ENCODE measurements around the gene PIK3CB.
"Not testable (repeated sequence)": the region's sequence is repeated elsewhere in the genome, so short reads cannot be mapped to it uniquely, and the experiment has no call there.

PIK3CB gene

DNA sequence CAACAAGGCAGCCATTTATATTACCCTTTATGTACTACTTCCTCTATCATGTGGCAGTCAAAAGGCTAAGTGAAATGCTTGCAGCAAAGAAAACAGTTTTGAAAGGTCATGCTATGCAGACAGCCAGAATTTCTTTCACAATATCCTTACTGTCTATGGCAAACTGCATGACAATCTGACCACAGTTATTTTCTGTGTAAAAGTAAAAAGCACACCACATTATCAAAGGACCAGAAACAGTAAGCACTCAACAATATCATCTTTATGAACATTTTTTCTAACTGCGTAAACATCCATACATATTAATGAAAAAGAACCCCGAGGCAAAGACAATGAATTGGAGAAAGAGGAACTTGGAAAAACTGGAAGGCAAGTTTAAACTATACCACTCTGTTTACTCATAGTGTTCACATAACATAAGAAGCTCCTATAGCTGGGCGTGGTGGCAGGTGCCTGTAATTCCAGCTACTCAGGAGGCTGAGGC is 47.9 kb downstream of the PIK3CB start:
- no peak overlapping the region for H3K4me3 ChIP-seq (ENCODE audit: control insufficient read depth, low read depth, low read length)
- TF ChIP-seq, protein P1, sequence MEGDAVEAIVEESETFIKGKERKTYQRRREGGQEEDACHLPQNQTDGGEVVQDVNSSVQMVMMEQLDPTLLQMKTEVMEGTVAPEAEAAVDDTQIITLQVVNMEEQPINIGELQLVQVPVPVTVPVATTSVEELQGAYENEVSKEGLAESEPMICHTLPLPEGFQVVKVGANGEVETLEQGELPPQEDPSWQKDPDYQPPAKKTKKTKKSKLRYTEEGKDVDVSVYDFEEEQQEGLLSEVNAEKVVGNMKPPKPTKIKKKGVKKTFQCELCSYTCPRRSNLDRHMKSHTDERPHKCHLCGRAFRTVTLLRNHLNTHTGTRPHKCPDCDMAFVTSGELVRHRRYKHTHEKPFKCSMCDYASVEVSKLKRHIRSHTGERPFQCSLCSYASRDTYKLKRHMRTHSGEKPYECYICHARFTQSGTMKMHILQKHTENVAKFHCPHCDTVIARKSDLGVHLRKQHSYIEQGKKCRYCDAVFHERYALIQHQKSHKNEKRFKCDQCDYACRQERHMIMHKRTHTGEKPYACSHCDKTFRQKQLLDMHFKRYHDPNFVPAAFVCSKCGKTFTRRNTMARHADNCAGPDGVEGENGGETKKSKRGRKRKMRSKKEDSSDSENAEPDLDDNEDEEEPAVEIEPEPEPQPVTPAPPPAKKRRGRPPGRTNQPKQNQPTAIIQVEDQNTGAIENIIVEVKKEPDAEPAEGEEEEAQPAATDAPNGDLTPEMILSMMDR (IDR thresholded peaks at IDR 0.05; ENCODE audit: control insufficient read depth, insufficient read depth, low read depth, low read length, missing control alignments): no peak
- peak; percentile 32 for DNase-seq (ENCODE audit: low read depth)

GRCh38 chr3:138785951-138786350 is 48.8 kb downstream of the PIK3CB start:
- TF ChIP-seq, protein P1 (IDR thresholded peaks at IDR 0.05; ENCODE audit: control insufficient read depth, insufficient read depth, low read depth, low read length, missing control alignments): no peak
- no peak overlapping the region for H3K4me3 ChIP-seq (ENCODE audit: control insufficient read depth, low read depth, low read length)
- no peak for DNase-seq (ENCODE audit: low read depth)

- not testable (repeated sequence) for H3K4me3 ChIP-seq (ENCODE audit: control insufficient read depth, low read depth, low read length); DNase-seq (ENCODE audit: low read depth)
Measured at GRCh38 chr3:138785362-138785857, 49.3 kb downstream of the PIK3CB start.

- no peak overlapping the region for H3K4me3 ChIP-seq (ENCODE audit: control insufficient read depth, low read depth, low read length)
- TF ChIP-seq, protein P1 (IDR thresholded peaks at IDR 0.05; ENCODE audit: control insufficient read depth, insufficient read depth, low read depth, low read length, missing control alignments): no peak
- DNase-seq (ENCODE audit: low read depth): no peak
Measured at GRCh38 chr3:138782755-138783154, 52.0 kb downstream of the PIK3CB start.

DNA sequence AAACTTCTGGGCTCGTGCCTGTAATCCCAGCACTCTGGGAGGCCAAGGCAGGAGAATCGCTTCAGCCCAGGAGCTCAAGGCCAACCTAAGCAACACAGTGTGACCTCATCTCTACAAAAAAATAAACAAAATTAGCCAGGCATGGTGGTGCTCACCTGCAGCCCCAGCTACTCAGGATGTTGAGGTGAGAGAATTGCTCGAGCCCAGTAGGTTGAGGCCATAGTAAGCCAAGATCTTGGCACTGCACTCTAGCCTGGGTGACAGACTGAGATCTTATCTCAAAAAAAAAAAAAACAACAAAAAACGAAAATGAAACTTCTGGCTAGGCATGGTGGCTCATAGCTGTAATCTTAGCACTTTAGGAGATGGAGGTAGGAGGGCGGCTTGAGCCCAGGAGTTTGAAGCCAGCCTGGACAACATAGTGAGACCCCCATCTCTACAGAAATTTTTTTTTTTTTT is 53.7 kb downstream of the PIK3CB start:
- DNase-seq (ENCODE audit: low read depth): no peak
- TF ChIP-seq, protein P1 (IDR thresholded peaks at IDR 0.05; ENCODE audit: control insufficient read depth, insufficient read depth, low read depth, low read length, missing control alignments): no peak

DNA sequence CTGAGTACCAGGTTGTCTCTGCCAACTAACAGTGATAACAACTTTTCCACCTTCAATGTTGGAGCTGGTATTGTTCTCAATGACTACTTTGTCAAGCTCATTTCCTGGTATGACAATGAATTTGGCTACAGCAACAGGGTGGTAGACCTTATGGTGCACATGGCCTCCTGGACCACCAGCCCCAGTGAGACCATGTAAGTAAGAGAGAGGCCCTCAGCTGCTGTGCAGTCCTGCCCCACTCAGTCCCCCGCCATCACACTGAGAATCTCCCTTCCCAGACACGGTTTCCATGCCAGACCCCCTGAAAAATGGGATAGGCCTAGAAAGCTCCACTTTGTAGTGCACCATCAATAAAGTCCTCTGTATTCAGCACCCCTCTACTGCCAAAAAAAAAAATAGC is 56.1 kb downstream of the PIK3CB start:
- TF ChIP-seq, protein P1 (IDR thresholded peaks at IDR 0.05; ENCODE audit: control insufficient read depth, insufficient read depth, low read depth, low read length, missing control alignments): no peak
- DNase-seq (ENCODE audit: low read depth): no peak
- H3K4me3 ChIP-seq (ENCODE audit: control insufficient read depth, low read depth, low read length): no peak overlapping the region

More for the DNA sequence above, 53.7 kb downstream of the PIK3CB start:
- no peak overlapping the region for H3K4me3 ChIP-seq (ENCODE audit: control insufficient read depth, low read depth, low read length)

- TF ChIP-seq, protein P1 (IDR thresholded peaks at IDR 0.05; ENCODE audit: control insufficient read depth, insufficient read depth, low read depth, low read length, missing control alignments): no peak
- H3K4me3 ChIP-seq (ENCODE audit: control insufficient read depth, low read depth, low read length): no peak overlapping the region
- no peak for DNase-seq (ENCODE audit: low read depth)
Measured at GRCh38 chr3:138776961-138777360, 57.8 kb downstream of the PIK3CB start.

Data from AG09309 (cell line).